ENCODE data around the gene NAT8L.
"Not testable (repeated sequence)": the region's sequence is repeated elsewhere in the genome, so short reads cannot be mapped to it uniquely, and the experiment has no call there.

DNA sequence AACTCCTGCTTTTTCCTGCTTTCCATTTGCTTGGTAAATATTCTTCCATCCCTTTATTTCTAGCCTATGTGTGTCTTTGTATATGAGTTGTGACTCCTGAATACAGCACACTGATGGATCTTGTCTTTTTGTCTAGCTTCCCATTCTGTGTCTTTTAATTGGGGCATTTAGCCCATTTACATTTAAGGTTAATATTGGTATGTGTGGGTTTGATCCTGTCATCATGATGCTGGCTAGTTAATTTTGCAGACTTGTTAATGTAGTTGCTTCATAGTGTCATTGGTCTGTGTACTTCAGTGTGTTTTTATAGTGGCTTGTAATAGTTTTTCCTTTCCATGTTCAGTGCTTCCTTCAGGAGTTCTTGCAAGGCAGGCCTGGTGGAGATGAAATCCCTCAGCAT lies 28.0 kb upstream of the NAT8L start:
- TF ChIP-seq, protein P1, sequence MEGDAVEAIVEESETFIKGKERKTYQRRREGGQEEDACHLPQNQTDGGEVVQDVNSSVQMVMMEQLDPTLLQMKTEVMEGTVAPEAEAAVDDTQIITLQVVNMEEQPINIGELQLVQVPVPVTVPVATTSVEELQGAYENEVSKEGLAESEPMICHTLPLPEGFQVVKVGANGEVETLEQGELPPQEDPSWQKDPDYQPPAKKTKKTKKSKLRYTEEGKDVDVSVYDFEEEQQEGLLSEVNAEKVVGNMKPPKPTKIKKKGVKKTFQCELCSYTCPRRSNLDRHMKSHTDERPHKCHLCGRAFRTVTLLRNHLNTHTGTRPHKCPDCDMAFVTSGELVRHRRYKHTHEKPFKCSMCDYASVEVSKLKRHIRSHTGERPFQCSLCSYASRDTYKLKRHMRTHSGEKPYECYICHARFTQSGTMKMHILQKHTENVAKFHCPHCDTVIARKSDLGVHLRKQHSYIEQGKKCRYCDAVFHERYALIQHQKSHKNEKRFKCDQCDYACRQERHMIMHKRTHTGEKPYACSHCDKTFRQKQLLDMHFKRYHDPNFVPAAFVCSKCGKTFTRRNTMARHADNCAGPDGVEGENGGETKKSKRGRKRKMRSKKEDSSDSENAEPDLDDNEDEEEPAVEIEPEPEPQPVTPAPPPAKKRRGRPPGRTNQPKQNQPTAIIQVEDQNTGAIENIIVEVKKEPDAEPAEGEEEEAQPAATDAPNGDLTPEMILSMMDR (IDR thresholded peaks at IDR 0.05; ENCODE audit: poor library complexity), result not testable (repeated sequence)
- not testable (repeated sequence) for TF ChIP-seq EZH2phosphoT487 (IDR thresholded peaks at IDR 0.05; ENCODE audit: low read depth, severe bottlenecking, unreplicated experiment)
